Fibroblast of skin of back (primary cell): ENCODE data around the gene SIGLEC11.
A peak's percentile ranks its signal among the peaks of the same experiment; 100 is the strongest.
"Not testable (repeated sequence)": the region's sequence is repeated elsewhere in the genome, so short reads cannot be mapped to it uniquely, and the experiment has no call there.

Source experiments
- DNase-seq: peaks from one replicate; pipeline ENCODE4 v3.0.0-alpha.2; 2013

Gene SIGLEC11

DNA sequence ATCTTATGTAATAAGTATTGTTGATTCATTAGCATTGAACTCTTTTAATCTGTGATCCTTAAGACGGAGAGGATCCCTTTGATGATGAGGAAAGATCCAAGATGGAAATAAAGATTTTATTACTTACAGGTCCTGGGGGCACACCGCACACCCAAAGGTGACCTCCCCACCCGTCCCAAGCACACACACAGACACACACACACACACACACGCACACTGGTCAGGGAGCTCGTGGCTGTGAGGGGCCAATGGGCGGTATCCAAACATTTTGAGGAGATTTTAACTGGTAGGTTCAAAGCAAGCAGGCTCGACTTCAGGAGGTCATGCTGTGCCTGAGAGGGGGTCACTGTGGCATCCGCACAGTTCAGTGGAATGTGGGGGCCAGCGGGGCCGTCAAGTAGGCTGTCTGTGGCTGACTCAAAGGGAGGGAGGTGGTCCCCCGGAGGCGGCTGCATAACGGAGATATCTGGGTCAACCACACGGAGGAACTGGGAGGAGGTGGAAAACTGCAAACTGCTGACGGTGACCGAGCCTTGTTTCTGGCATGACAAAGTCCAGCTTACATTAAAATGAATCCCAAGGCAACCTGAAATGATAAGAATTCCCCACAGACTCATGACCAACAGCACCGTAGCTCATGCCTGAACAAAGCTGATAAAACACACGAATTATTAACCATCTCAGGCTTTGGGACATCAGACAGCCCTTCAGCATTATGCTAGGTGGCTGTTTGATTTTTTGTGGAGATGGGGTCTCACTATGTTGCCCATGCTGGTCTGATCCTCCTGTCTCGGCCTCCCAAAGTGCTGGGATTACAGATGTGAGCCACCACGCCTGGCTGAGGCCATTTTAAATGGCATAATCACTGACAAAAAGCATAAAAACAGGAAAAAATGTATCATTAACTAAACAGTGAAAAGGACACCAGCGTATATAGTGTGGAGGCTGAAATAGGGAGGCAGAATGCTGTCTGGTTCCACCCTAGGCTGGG is 20.9 kb upstream of the SIGLEC11 start:
- no peak for DNase-seq

DNA sequence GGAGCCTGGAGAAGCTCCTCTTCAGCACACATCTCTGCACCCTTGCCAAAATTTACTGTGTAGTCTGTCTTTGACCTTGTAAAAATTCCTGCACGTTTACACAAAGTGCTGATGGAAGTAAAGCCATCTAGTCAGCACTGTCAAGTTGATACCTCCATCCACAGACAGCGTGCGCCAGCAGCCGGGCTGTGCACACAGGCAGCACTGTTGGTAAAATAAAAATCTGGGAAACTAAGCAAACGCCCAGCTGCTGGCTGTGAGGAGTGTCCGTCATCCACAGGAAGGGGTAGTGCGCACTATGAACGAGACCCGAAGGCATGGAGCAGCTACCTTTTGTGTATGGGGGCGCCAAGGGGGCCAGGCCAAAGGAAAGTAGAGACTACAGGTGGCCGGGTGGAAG is 17.4 kb upstream of the SIGLEC11 start:
- no peak for DNase-seq

- DNase-seq: no peak
Measured at GRCh38 chr19:49977881-49978280, 16.9 kb upstream of the SIGLEC11 start.

DNA sequence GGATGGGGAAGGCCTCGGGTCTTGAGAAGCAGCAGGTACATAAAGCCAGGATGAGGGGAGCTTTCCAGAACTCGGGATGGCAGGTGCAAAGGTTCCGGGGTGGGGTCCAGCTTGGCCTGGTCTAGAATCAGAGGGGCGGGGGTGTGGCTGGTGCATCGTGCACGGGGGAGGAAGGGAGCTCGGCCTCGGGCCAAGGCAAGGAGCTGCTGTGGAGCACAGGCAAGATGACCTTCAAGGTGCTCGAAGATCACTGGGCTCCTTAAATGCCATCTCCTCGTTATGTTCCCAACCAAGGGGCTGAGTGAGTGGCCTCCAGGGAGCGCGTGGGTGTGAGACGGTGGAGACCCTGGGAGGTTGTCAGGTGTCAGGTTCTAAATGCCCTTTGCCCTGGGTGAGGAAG is 16.1 kb upstream of the SIGLEC11 start:
- DNase-seq: no peak

- DNase-seq: no peak
Measured at GRCh38 chr19:49976496-49976895, 15.5 kb upstream of the SIGLEC11 start.

- DNase-seq: no peak
Measured at GRCh38 chr19:49975051-49975450, 14.1 kb upstream of the SIGLEC11 start.

DNA sequence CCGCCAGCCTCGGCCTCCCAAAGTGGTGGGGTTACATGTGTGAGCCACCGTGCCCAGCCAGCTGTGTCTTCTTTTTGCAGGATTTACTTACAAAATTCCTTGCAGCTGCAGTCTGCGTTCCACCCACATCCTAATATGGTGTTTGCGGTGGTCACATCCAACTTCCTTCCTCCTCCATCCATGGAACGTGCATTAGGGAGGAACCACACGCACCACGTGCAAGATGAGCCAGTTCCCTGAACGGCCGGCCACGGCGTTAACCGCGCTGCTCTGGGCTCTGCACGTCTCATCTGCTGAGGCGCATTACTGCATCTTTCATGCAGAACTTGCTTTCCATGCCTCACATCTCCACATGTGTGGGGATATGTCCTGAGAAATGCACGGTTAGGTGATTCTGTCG is 13.0 kb upstream of the SIGLEC11 start:
- no peak for DNase-seq

- no peak for DNase-seq
Measured at GRCh38 chr19:49972841-49973240, 11.9 kb upstream of the SIGLEC11 start.

GRCh38 chr19:49971991-49972411 is 11.0 kb upstream of the SIGLEC11 start:
- DNase-seq: no peak

GRCh38 chr19:49969355-49969754 is 8.4 kb upstream of the SIGLEC11 start:
- not testable (repeated sequence) for DNase-seq

- no peak for DNase-seq
Measured at GRCh38 chr19:49968279-49968922, 7.4 kb upstream of the SIGLEC11 start.

- not testable (repeated sequence) for DNase-seq
Measured at GRCh38 chr19:49959892-49960291, 1.1 kb downstream of the SIGLEC11 start.

DNA sequence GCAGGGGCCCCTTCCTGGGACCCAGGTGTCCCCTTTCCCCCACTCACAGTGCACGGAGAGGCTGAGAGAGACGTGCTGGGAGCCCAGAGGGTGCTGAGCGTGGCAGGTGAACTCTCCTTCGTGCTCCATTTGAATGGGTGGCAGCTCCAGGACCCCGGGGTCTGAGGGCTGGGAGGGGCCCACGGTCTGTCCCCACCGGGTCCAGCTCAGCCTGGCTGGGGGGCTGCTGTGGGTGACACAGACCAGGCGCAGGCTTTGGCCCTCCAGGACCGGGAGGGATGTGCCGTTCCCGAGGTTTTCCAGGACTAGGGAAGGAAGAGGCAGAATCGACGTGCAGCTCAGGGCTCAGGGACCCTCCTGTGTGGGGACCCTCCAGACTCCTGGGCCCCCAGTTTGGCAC is 2.4 kb downstream of the SIGLEC11 start:
- not testable (repeated sequence) for DNase-seq

DNA sequence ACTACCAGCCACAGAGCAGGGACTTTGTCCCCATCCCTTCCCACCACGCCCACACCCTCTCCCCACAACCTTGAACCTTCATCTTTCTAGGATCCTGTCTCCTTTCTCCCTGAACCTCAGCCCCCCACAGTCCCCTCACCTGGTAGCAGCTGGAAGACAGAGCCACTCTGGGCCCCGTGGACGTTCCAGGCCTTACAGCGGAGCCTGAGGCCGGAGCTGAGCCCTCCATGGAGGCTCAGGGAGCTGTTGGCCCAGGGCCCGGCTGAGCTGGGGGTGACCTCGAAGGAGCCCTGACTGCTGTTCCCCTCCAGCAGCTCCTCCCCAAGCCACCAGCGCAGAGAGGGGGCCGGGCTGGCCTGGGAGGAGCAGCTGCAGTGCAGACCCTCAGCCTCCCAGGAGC is 2.8 kb downstream of the SIGLEC11 start:
- DNase-seq: not testable (repeated sequence)

- no peak for DNase-seq
Measured at GRCh38 chr19:49957262-49957915, 3.6 kb downstream of the SIGLEC11 start.

- DNase-seq: no peak
Measured at GRCh38 chr19:49956115-49956495, 4.9 kb downstream of the SIGLEC11 start.

DNA sequence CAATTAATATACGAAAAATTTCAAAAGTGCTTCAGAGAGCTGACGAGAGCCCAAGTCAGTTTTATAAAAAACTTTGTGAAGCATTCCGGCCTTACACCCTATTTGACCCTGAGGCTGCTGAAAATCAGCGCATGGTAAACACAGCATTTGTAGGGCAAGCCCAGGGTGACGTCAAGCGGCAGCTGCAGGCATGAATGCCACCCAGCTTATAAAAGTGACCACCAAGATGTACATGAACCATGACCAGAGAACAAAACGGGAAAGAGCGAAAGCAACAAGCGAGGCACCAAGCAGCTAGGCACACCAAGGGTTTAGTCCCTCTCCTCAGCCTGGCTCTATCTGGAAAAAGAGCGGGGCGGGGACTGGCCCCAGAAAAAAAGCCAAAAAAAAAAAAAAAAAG is 6.0 kb downstream of the SIGLEC11 start:
- no peak for DNase-seq

- no peak for DNase-seq
Measured at GRCh38 chr19:49954092-49954829, 6.7 kb downstream of the SIGLEC11 start.

DNA sequence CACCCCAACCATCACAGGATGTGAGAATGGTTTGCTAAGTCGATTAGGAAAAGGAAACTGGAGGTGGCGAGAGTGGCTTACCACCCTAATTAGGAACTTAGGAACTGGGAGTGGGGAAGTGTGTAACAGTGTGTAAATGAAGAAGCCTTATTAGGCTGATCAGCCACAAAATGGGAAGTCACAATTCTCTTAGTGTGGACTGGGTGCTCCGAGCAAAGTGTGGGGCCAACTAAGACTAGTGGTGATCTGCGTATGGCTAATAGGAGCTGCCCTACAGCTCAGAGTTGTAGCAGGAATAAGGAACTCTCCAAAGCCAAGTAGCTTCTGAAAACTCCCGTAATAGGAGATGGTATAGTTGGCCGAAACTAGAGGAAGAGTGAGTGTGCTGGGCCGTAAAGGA is 7.6 kb downstream of the SIGLEC11 start:
- no peak for DNase-seq

DNA sequence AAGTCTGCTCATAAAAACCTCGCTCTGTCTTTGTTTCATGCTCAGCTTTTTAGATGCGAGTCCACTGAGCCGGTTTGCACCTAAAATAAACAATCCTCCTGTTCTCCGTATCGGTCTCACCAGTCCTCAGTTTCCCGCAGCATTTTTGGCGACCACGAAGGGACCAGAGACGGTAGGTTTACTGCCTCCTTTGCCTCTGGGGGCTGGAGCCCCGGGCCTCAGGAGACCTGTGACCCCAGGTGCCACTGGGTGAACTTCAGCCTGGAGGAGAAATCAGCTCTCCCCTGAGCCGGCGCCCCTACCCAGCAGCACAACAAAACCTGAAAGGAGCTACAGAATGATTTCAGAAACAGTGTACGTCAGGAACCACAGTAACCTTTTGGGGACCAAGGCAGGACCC is 8.1 kb downstream of the SIGLEC11 start:
- DNase-seq: no peak

GRCh38 chr19:49952479-49952836 is 8.5 kb downstream of the SIGLEC11 start:
- peak; percentile 7 for DNase-seq

DNA sequence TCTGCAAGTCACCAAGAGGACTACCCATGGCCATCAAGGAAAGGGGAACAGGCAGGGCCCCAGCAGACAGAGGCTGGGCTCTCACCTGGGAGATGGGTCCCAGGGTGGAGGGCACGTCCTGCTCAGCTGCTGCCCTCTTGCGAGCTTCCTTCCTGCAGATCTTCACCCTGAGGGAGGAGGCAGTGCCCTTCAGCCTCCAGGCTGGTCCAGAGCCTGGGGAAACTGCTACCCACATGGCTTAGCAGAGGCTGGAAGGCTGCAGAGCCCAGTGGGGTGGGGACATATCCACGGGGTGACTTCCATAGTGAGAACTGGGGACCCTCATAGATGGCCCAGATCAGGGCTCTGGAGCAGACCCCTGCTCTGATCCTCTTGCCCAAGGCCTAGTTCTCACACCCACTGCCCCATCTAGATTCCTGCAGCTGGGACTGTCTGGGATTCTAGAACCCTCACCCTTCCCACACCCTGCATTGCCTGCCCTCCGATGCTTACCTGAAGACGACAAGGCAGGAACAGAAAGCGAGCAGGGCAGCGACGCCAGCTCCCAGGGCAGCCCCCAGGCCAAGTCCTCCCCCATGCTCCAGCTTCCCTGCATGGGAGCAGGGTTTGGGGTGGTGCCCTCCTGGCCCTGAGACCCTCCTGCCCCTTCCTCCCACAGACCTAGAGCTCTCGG is 9.0 kb downstream of the SIGLEC11 start:
- DNase-seq: no peak
